ENCODE data around the gene SBF1.

GRCh38 chr22:50485221-50486131 is 10.6 kb upstream of the SBF1 start:
- TF ChIP-seq ZNF274 (IDR thresholded peaks at IDR 0.05; ENCODE audit: low read depth, low read length) = no peak
- no peak for TF ChIP-seq SUZ12 (IDR thresholded peaks at IDR 0.05; ENCODE audit: extremely low read depth, insufficient read depth, insufficient read length)
